22Rv1 (cell line): Measurements from ENCODE around the gene CIROP.

Source experiments
- H3K27ac ChIP-seq: fragments of 450-650 bp; 2 replicates; pipeline ENCODE4 v1.5.1; 2017
- CTCF ChIP-seq: fragments of 450-650 bp; IDR thresholded peaks from 2 replicates; pipeline ENCODE4 v1.5.1; 2017; ENCODE audit warnings: mild to moderate bottlenecking
- ZFX ChIP-seq: fragments of 450-650 bp; IDR thresholded peaks from 2 replicates; pipeline ENCODE4 v1.6.1; 2017; ENCODE audit warnings: antibody characterized with exemption, borderline replicate concordance

CIROP gene

GRCh38 chr14:23139874-23140273, 35.1 kb upstream of the CIROP start:
- TF ChIP-seq CTCF (no peak), ZFX (no peak)
- H3K27ac ChIP-seq, result no peak overlapping the region

- no peak for TF ChIP-seq ZFX
- TF ChIP-seq CTCF, result no peak
These were observed 33.2 kb upstream of the CIROP start for GRCh38 chr14:23137813-23138535.

GRCh38 chr14:23137192-23137812, 32.5 kb upstream of the CIROP start:
- TF ChIP-seq CTCF (no peak), ZFX (no peak)
- H3K27ac ChIP-seq, result no peak overlapping the region

More at GRCh38 chr14:23137813-23138535, 33.2 kb upstream of the CIROP start:
- H3K27ac ChIP-seq, result no peak overlapping the region

- TF ChIP-seq CTCF, result no peak
- no peak for TF ChIP-seq ZFX
- H3K27ac ChIP-seq, result no peak overlapping the region
These were observed 31.9 kb upstream of the CIROP start for GRCh38 chr14:23136566-23137133.

- no peak for TF ChIP-seq ZFX
- TF ChIP-seq CTCF, result no peak
- no peak overlapping the region for H3K27ac ChIP-seq
These were observed 28.2 kb upstream of the CIROP start for GRCh38 chr14:23132970-23133369.

- TF ChIP-seq ZFX (no peak), CTCF (no peak)
These were observed 26.7 kb upstream of the CIROP start for GRCh38 chr14:23131482-23131881.

GRCh38 chr14:23130871-23131270, 26.1 kb upstream of the CIROP start:
- TF ChIP-seq CTCF (no peak), ZFX (no peak)
- no peak overlapping the region for H3K27ac ChIP-seq

More at GRCh38 chr14:23131482-23131881, 26.7 kb upstream of the CIROP start:
- H3K27ac ChIP-seq, result no peak overlapping the region
